GM13977 (cell line): ENCODE measurements around the gene RBFOX2.

ENCODE experiments used
- DNase-seq: peaks from one replicate; pipeline ENCODE4 v3.0.0; 2012; ENCODE audit warnings: low spot score
- CTCF ChIP-seq: IDR thresholded peaks from 2 replicates; pipeline ENCODE4 v1.5.1; 2012; ENCODE audit warnings: mild to moderate bottlenecking, control low read depth; ENCODE audit not compliant: insufficient read depth; ENCODE audit errors: extremely low read depth, missing control alignments
- in situ Hi-C: fragments of 300-500 bp; cut with MboI; formaldehyde crosslinking; loops from one replicate; pipeline ENCODE4 v1.12.0; 2022; ENCODE audit warnings: low sequenced_read_pairs, low pct_unique_long_range_greater_than_20kb, mixed read lengths, inconsistent platforms; ENCODE audit not compliant: unreplicated experiment

RBFOX2 gene

DNA sequence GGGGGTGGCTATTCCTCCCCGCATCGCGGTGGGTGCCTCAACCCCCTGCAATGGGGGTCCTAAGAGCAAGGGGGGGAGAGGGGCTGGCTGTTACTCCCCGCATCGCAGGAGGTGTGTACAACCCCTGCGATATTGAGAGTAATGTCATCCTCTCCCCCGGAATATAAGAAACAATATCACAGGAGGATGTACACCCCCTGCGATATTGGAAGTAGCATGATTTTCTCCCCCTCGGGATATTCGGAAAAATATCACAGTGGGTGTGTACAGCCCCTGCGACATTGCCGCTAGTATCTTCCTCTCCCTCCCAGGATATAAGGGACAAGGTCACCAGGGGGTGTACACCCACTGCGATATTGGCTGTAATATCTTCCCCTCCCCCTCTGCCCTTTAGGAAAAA is 333.4 kb downstream of the RBFOX2 start:
- DNase-seq: no peak
- in situ Hi-C loops: no loop called here
- no peak for TF ChIP-seq CTCF

DNA sequence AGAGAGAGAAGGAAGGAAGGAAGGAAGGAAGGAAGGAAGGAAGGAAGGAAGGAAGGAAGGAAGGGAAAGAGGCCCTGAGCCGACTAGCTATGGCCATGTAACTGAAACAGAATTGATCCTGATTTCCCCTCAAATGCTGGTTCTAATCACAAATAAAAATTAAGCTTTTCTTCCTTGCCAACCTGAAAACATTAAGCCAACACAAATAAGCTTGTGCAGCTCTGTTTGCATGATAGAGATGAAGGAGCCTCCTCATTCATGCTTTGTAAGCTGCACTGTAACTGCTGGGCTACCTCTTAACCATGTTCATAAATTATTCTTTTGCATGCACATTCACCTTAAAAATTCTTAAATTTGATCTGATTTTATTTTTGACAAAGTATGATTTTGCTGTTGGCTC is 338.6 kb downstream of the RBFOX2 start:
- no peak for DNase-seq
- in situ Hi-C loops: no loop called here
- no peak for TF ChIP-seq CTCF

GRCh38 chr22:35688913-35689675 is 339.5 kb downstream of the RBFOX2 start:
- in situ Hi-C loops: no loop called here
- no peak for TF ChIP-seq CTCF
- no peak for DNase-seq
